Lung (tissue), 12 donors: ENCODE results near the gene PCK1. TPM values are rescaled to one million over a fixed set of nuclear protein-coding genes. Genes with fewer than 3 reads are reported as not detected.

Experiments
- ATAC-seq: fragments of 200-7000 bp; cut with Tn5 transposase; one replicate; pipeline ENCODE4 v1.9.1; 2020; ENCODE audit warnings: moderate number of reproducible peaks; ENCODE audit not compliant: insufficient read depth, low FRiP score
- DNase-seq, 3 donors: peaks; one replicate each; pipeline ENCODE4 v3.0.0-alpha.2; 2013 to 2017
- H3K27ac ChIP-seq, 2 donors: one replicate each; pipeline ENCODE4 v1.5.1; 2013; ENCODE audit warnings: mild to moderate bottlenecking in 2 of 2, moderate library complexity in 2 of 2, control low read depth in 1 of 2, inconsistent platforms in 1 of 2, low read depth in 1 of 2, low read length in 1 of 2
- H3K27me3 ChIP-seq, 3 donors: one replicate each; pipeline ENCODE4 v1.5.1; 2013; ENCODE audit warnings: low read length in 2 of 3; ENCODE audit not compliant: control insufficient read depth in 3 of 3, insufficient read depth in 3 of 3
- H3K36me3 ChIP-seq, 4 donors: one replicate each; pipeline ENCODE4 v1.5.1; 2013; ENCODE audit warnings: low read length in 4 of 4, mild to moderate bottlenecking in 1 of 4, moderate library complexity in 1 of 4; ENCODE audit not compliant: control insufficient read depth in 4 of 4, insufficient read depth in 4 of 4
- H3K4me1 ChIP-seq, 5 donors: one replicate each; pipeline ENCODE4 v1.5.1; 2013; ENCODE audit warnings: low read length in 5 of 5, mild to moderate bottlenecking in 2 of 5, moderate library complexity in 1 of 5; ENCODE audit not compliant: control insufficient read depth in 5 of 5, insufficient read depth in 5 of 5
- H3K4me3 ChIP-seq: one replicate; pipeline ENCODE4 v1.5.1; 2013; ENCODE audit warnings: mild to moderate bottlenecking, control low read depth, moderate library complexity
- H3K9ac ChIP-seq, 2 donors: one replicate each; pipeline ENCODE4 v1.5.1; 2013; ENCODE audit warnings: low read length in 2 of 2, control low read depth in 1 of 2; ENCODE audit not compliant: insufficient read depth in 1 of 2
- H3K9me3 ChIP-seq, 4 donors: one replicate each; pipeline ENCODE4 v1.5.1; 2013; ENCODE audit warnings: low read length in 3 of 4, mild to moderate bottlenecking in 1 of 4, moderate library complexity in 1 of 4; ENCODE audit not compliant: control insufficient read depth in 4 of 4, insufficient read depth in 3 of 4
- CTCF ChIP-seq: IDR thresholded peaks from 2 replicates; pipeline ENCODE4 v1.5.1; 2012; ENCODE audit warnings: mild to moderate bottlenecking; ENCODE audit errors: control extremely low read depth, extremely low read depth
- WGBS, 2 donors: extraction: QIAGEN DNeasy Blood & Tissue Kit; methylation state at CpG; one replicate each; pipeline ENCODE4 v1.1.7; 2013; 5-methylcytosine and 5-hydroxymethylcytosine counted together
- polyA plus RNA-seq, 2 donors: library from polyadenylated mRNA; stranded (reverse); fragments of 200-250 nt; gene quantifications; one replicate each; pipeline ENCODE4 v1.2.1, GENCODE V29; 2013
- total RNA-seq, 2 donors: library from RNA; depleted of rRNA in 1 of 2; stranded (reverse); fragments of >200 nt in 1 of 2; gene quantifications; one replicate each; pipeline ENCODE4 v1.2.1, GENCODE V29; 2014 to 2021
- donor health status: control.
- donor health status: control.
- donor health status: Bipolar disorder and iron deficiency.
- donor health status: healthy.
- donor health status: DM: yes; HTN: yes; CAD: no.

The PCK1 gene
- total and polyA plus RNA-seq, 4 donors = 0.05 to 1.7 (median 0.55) TPM

- no peak overlapping the region for H3K27ac ChIP-seq
- H3K9ac ChIP-seq = no peak overlapping the region
- 87 to 93% methylated on average over 15 to 16 of the region's 16 CpGs for WGBS, 2 donors
- no peak for TF ChIP-seq CTCF
- H3K9me3 ChIP-seq = peaks cover 0 to 10% (median 3%) of the 10 kb centered on the region in 4 donors
- H3K27me3 ChIP-seq = no peaks in the 10 kb centered on the region
- no peak for ATAC-seq
- no peaks in the 10 kb centered on the region for H3K36me3 ChIP-seq
- no peak for DNase-seq
- peaks cover 0 to 3% (median 0%) of the 10 kb centered on the region in 5 donors for H3K4me1 ChIP-seq
- no peak overlapping the region for H3K4me3 ChIP-seq
These were observed 29.0 kb downstream of the PCK1 start for GRCh38 chr20:57589728-57590484.

- H3K9me3 ChIP-seq = peaks cover 0 to 10% (median 3%) of the 10 kb centered on the region in 4 donors
- ATAC-seq (no peak), DNase-seq (no peak)
- TF ChIP-seq CTCF = no peak
- H3K27me3 ChIP-seq = no peaks in the 10 kb centered on the region
- H3K4me1 ChIP-seq = peaks cover 0 to 3% (median 0%) of the 10 kb centered on the region in 5 donors
- H3K9ac ChIP-seq = no peak overlapping the region
- H3K4me3 ChIP-seq = no peak overlapping the region
- 91 to 93% methylated on average over 18 of the region's 18 CpGs for WGBS, 2 donors
- H3K36me3 ChIP-seq = no peaks in the 10 kb centered on the region
- no peak overlapping the region for H3K27ac ChIP-seq
These were observed 29.8 kb downstream of the PCK1 start for GRCh38 chr20:57590485-57591288.

- Histone ChIP-seq H3K27ac (no peak overlapping the region), H3K9ac (no peak overlapping the region), H3K36me3 (no peaks in the 10 kb centered on the region), H3K4me3 (no peak overlapping the region), H3K4me1 (peaks cover 0 to 3% (median 0%) of the 10 kb centered on the region in 5 donors), H3K9me3 (peaks cover 0 to 10% (median 3%) of the 10 kb centered on the region in 4 donors), H3K27me3 (no peaks in the 10 kb centered on the region)
- no peak for DNase-seq
- TF ChIP-seq CTCF = no peak
- ATAC-seq = no peak
- 79 to 87% methylated on average over 15 of the region's 15 CpGs for WGBS, 2 donors
These were observed 30.6 kb downstream of the PCK1 start for GRCh38 chr20:57591289-57592229.
